IPS-15b (cell line): ENCODE data around the gene SIRT7.
A peak's percentile ranks its signal among the peaks of the same experiment; 100 is the strongest.

Experiments used
- H3K27me3 ChIP-seq: one replicate; pipeline ENCODE4 v1.6.1; 2013; ENCODE audit warnings: low read length; ENCODE audit not compliant: control insufficient read depth, insufficient read depth
- H3K36me3 ChIP-seq: one replicate; pipeline ENCODE4 v1.6.1; 2013; ENCODE audit warnings: low read length; ENCODE audit not compliant: control insufficient read depth, insufficient read depth
- H3K4me1 ChIP-seq: one replicate; pipeline ENCODE4 v1.6.1; 2013; ENCODE audit warnings: mild to moderate bottlenecking, low read length; ENCODE audit not compliant: control insufficient read depth, insufficient read depth
- H3K4me3 ChIP-seq: one replicate; pipeline ENCODE4 v1.5.1; 2013; ENCODE audit warnings: low read depth, low read length
- H3K9ac ChIP-seq: one replicate; pipeline ENCODE4 v1.6.1; 2013; ENCODE audit warnings: low read depth, mild to moderate bottlenecking, low read length
- H3K9me3 ChIP-seq: one replicate; pipeline ENCODE4 v1.6.1; 2013; ENCODE audit warnings: mild to moderate bottlenecking, low read length; ENCODE audit not compliant: control insufficient read depth, insufficient read depth

SIRT7 gene, protein sequence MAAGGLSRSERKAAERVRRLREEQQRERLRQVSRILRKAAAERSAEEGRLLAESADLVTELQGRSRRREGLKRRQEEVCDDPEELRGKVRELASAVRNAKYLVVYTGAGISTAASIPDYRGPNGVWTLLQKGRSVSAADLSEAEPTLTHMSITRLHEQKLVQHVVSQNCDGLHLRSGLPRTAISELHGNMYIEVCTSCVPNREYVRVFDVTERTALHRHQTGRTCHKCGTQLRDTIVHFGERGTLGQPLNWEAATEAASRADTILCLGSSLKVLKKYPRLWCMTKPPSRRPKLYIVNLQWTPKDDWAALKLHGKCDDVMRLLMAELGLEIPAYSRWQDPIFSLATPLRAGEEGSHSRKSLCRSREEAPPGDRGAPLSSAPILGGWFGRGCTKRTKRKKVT

DNA sequence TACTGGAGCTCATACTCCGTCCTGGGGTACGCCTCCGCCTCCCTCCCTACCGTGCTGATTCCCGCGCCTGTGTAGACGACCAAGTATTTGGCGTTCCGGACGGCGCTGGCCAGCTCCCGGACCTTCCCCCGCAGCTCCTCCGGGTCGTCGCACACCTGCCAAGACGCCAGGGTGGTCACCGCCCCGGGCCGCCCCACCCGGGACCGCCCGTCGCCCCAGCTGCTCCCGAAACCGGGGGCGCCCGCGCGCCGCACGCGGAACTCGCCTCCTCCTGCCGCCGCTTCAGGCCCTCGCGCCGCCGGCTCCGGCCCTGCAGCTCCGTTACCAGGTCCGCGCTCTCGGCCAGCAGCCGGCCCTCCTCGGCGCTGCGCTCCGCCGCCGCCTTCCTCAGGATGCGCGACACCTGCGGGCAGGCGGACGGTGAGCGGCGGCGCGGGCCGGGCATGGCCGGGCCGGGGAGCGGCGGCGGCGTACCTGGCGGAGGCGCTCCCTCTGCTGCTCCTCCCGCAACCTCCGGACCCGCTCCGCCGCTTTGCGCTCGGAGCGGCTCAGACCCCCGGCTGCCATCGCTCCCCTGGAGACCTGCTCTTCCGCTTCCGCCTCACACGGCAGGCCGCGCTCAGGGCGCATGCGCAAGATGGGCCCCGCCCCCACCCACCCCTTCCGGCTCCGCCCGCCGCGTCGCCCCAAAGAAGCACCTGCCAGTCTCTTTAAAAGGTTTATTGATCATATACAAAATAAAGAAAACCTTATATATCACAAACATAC is at the start of gene SIRT7:
TSS of gene SIRT7 (minus strand) at position 612 of the 768 bp plus-strand sequence. CDS start at position 567, 45 bp downstream.
- Histone ChIP-seq H3K9ac (peak within 1 kb of the TSS; percentile 68), H3K9me3 (no peaks in the 10 kb centered on the region), H3K4me3 (peak within 1 kb of the TSS; percentile 63), H3K27me3 (no peaks in the 10 kb centered on the region), H3K36me3 (peaks cover 60% of the 10 kb centered on the region), H3K4me1 (peaks cover 6% of the 10 kb centered on the region)

- H3K27me3 ChIP-seq = peaks cover 42% of the 10 kb centered on the region
- H3K9ac ChIP-seq = no peak overlapping the region
- H3K4me1 ChIP-seq = peaks cover 8% of the 10 kb centered on the region
- no peaks in the 10 kb centered on the region for H3K36me3 ChIP-seq
- H3K4me3 ChIP-seq = peak overlapping the region; percentile 16
- H3K9me3 ChIP-seq = no peaks in the 10 kb centered on the region
Measured at GRCh38 chr17:81967244-81967532, 49.2 kb upstream of the SIRT7 start.

- no peaks in the 10 kb centered on the region for H3K36me3 ChIP-seq
- peak overlapping the region; percentile 16 for H3K4me3 ChIP-seq
- peaks cover 47% of the 10 kb centered on the region for H3K27me3 ChIP-seq
- peaks cover 8% of the 10 kb centered on the region for H3K4me1 ChIP-seq
- H3K9me3 ChIP-seq = no peaks in the 10 kb centered on the region
- H3K9ac ChIP-seq = no peak overlapping the region
Measured at GRCh38 chr17:81966343-81967243, 48.6 kb upstream of the SIRT7 start.

- H3K36me3 ChIP-seq = no peaks in the 10 kb centered on the region
- H3K27me3 ChIP-seq = peaks cover 53% of the 10 kb centered on the region
Measured at GRCh38 chr17:81964081-81964849, 46.3 kb upstream of the SIRT7 start.

GRCh38 chr17:81962499-81963441 is 44.8 kb upstream of the SIRT7 start:
- peaks cover 64% of the 10 kb centered on the region for H3K27me3 ChIP-seq

More at GRCh38 chr17:81964081-81964849, 46.3 kb upstream of the SIRT7 start:
- Histone ChIP-seq H3K4me3 (no peak overlapping the region), H3K9me3 (no peaks in the 10 kb centered on the region), H3K4me1 (peaks cover 8% of the 10 kb centered on the region), H3K9ac (no peak overlapping the region)

DNA sequence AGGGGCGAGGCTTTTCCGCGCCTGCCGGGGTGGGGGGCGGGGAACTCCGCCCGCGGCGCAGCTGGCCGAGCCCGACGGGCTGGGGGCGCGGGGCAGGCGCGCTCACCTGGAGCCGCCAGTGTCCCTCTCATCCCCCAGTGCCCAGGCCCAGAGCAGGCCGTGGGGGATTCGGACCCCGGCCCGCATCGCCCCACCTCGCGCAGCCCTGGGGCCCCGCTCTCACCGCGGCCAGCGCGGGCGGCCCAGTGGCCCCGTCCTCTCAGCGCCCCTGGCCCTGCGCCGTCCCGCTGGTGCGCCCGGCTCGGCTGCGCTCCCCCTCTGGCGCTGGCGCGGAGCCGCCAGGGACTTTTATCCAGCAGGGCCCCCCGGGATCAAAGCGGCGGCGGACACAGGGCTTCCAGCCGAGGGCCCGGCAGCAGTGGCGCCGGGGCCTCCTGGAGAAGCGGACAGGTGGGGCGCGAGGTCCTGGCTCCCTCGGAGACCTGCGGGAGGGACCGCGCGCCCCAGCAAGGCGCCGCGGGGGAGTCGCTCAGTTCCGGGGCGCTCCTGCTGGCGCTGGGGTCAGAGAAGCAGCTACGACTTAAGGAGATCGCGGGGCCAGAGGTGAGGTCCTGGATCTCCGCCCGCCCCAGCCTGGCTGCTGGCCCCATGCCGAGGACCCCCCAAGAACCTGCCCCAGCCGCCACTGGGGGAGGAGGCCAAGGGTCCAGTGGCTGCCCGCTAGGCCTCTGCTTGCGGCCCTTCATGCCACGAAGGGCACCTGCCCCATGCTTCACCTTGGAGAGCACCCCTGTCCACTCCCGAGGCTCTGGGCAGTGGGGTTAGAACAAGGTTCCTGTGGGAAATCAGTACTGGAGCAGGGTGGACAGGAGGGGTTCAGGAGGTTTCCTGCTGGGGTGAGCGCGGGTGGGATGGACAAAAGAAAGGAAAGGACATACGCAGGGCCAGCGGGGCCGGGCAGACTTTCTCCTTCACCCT is 43.8 kb upstream of the SIRT7 start:
- Histone ChIP-seq H3K4me3 (peak overlapping the region; percentile 35), H3K9me3 (no peaks in the 10 kb centered on the region), H3K4me1 (peaks cover 2% of the 10 kb centered on the region), H3K9ac (no peak overlapping the region), H3K27me3 (peaks cover 68% of the 10 kb centered on the region), H3K36me3 (no peaks in the 10 kb centered on the region)

More at GRCh38 chr17:81962499-81963441, 44.8 kb upstream of the SIRT7 start:
- Histone ChIP-seq H3K9me3 (no peaks in the 10 kb centered on the region), H3K9ac (no peak overlapping the region), H3K36me3 (no peaks in the 10 kb centered on the region), H3K4me3 (peak overlapping the region; percentile 35), H3K4me1 (peaks cover 6% of the 10 kb centered on the region)

- no peak within 1 kb of the TSS for H3K9ac ChIP-seq
- peaks cover 66% of the 10 kb centered on the region for H3K27me3 ChIP-seq
- no peaks in the 10 kb centered on the region for H3K36me3 ChIP-seq
- no peaks in the 10 kb centered on the region for H3K4me1 ChIP-seq
- H3K9me3 ChIP-seq = no peaks in the 10 kb centered on the region
- peak within 1 kb of the TSS; percentile 35 for H3K4me3 ChIP-seq
Measured at GRCh38 chr17:81961087-81961511, 43.1 kb upstream of the SIRT7 start, which contains the start of gene NOTUM. Gene NOTUM, minus strand, starts transcription at chr17:81961187. Its CDS starts 278 bp downstream, at chr17:81960909.

GRCh38 chr17:81960130-81960958 is 42.4 kb upstream of the SIRT7 start:
- peak overlapping the region; percentile 27 for H3K4me3 ChIP-seq
- peaks cover 64% of the 10 kb centered on the region for H3K27me3 ChIP-seq

More at GRCh38 chr17:81960130-81960958, 42.4 kb upstream of the SIRT7 start:
- Histone ChIP-seq H3K9ac (no peak overlapping the region), H3K36me3 (no peaks in the 10 kb centered on the region), H3K4me1 (no peaks in the 10 kb centered on the region), H3K9me3 (no peaks in the 10 kb centered on the region)
